GM10248 (cell line): Measurements from ENCODE around the gene FBXO22.

Source experiments
- CTCF ChIA-PET: fragments of 300-600 bp; sonication (Branson Sonifier 250); formaldehyde crosslinking; extraction: SDS; loops from one replicate; lab custom pipeline; 2021; ENCODE audit warnings: antibody characterized with exemption; lab: Yijun Ruan, JAX
- POLR2A ChIA-PET: fragments of 350-650 bp; sonication (Branson Sonifier 250); formaldehyde crosslinking; extraction: SDS; loops from one replicate; lab custom pipeline; 2020; ENCODE audit warnings: antibody characterized with exemption; lab: Yijun Ruan, JAX
- DNase-seq: peaks from one replicate; pipeline ENCODE4 v3.0.0; 2012; ENCODE audit errors: extremely low spot score
- CTCF ChIP-seq: IDR thresholded peaks from 2 replicates; pipeline ENCODE4 v1.5.1; 2012; ENCODE audit warnings: mild to moderate bottlenecking, low read depth; ENCODE audit errors: extremely low read depth, missing control alignments, control extremely low read depth

The FBXO22 gene

GRCh38 chr15:75942464-75942863 lies 38.8 kb downstream of the FBXO22 start:
- POLR2A ChIA-PET = no interaction called here
- no peak for TF ChIP-seq CTCF
- CTCF ChIA-PET = no interaction called here
- DNase-seq = no peak

GRCh38 chr15:75943246-75943645 lies 39.6 kb downstream of the FBXO22 start:
- no peak for DNase-seq
- ChIA-PET CTCF (no interaction called here), POLR2A (no interaction called here)
- TF ChIP-seq CTCF = no peak

- ChIA-PET POLR2A (no interaction called here), CTCF (no interaction called here)
- DNase-seq = no peak
- no peak for TF ChIP-seq CTCF
These were observed 40.1 kb downstream of the FBXO22 start for GRCh38 chr15:75943713-75944215.

GRCh38 chr15:75945953-75946352 lies 42.3 kb downstream of the FBXO22 start:
- DNase-seq = no peak
- ChIA-PET POLR2A (no interaction called here), CTCF (interaction anchor here (0.8 to 1.0 kb wide), 2 partner anchors 92 to 194 kb away, joined by 3 read pairs; no protein-coding TSS in a partner anchor)
- no peak for TF ChIP-seq CTCF

GRCh38 chr15:75947092-75947491 lies 43.4 kb downstream of the FBXO22 start:
- CTCF ChIA-PET = interaction anchor here (1.1 kb wide), 1 partner anchor 10 kb away, joined by 3 read pairs; no protein-coding TSS in a partner anchor
- POLR2A ChIA-PET = no interaction called here
- no peak for DNase-seq
- TF ChIP-seq CTCF = no peak

GRCh38 chr15:75948761-75949296 lies 45.2 kb downstream of the FBXO22 start:
- no peak for TF ChIP-seq CTCF
- ChIA-PET CTCF (interaction anchor here (1.0 kb wide), 1 partner anchor 18 kb away, joined by 3 read pairs; no protein-coding TSS in a partner anchor), POLR2A (no interaction called here)
- DNase-seq = no peak
